Gastrocnemius medialis (tissue), 4 donors: ENCODE results near the gene ERICH6B.

Source experiments
- POLR2A ChIP-seq, 2 donors: fragments of 450-650 bp; IDR thresholded peaks; one replicate each; pipeline ENCODE4 v1.6.1; 2017; ENCODE audit warnings: antibody characterized with exemption in 2 of 2, mild to moderate bottlenecking in 2 of 2, moderate library complexity in 2 of 2
- TF ChIP-seq, protein P1 (sequence below), 5 experiments: fragments of 450-650 bp in 3 of 5; fragments of 200-600 bp in 2 of 5; sonication (generic) in 2 of 5; IDR thresholded peaks in 4 of 5; conservative IDR thresholded peaks in 1 of 5; 1 replicate in 4 of 5; 2 replicates in 1 of 5; pipeline ENCODE4 v1.5.1; 2016 to 2019; ENCODE audit warnings: antibody characterized with exemption in 5 of 5, mild to moderate bottlenecking in 3 of 5, moderate library complexity in 3 of 5

DNA sequence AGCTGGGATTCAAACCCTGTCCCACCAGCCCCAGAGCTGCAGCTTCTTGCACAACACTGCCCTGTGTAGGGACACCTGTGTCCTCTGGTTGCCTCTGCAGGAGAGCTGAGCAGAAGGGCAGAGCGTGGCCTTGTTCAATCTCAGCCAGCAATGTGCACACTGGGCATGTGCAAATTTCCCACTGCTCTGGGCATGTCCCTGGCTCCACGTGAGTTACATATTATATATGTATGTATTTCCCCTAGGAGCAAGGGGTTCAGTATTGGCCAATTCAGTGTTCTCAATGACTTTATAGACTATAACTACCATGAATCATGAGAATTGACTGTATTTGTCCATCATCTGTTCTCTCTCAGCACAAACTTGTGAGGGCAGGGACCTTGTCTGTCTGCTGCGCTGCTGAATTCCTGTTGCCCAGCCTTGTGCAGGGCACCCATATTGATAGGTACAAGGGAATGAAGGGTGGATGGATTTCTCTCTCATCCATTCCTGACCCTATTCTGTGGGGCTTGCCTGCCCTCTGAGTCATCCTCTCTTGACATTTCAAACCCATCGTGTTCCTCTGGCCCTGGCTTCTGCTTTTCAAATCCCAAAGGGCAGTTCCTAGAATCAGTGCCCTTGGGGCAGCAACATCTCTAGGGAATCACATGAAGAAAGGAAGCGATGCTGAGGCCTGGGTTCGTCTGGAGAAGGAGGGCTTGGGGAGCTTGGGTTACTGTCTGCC, 69.7 kb downstream of the ERICH6B start:
- TF ChIP-seq, protein P1, sequence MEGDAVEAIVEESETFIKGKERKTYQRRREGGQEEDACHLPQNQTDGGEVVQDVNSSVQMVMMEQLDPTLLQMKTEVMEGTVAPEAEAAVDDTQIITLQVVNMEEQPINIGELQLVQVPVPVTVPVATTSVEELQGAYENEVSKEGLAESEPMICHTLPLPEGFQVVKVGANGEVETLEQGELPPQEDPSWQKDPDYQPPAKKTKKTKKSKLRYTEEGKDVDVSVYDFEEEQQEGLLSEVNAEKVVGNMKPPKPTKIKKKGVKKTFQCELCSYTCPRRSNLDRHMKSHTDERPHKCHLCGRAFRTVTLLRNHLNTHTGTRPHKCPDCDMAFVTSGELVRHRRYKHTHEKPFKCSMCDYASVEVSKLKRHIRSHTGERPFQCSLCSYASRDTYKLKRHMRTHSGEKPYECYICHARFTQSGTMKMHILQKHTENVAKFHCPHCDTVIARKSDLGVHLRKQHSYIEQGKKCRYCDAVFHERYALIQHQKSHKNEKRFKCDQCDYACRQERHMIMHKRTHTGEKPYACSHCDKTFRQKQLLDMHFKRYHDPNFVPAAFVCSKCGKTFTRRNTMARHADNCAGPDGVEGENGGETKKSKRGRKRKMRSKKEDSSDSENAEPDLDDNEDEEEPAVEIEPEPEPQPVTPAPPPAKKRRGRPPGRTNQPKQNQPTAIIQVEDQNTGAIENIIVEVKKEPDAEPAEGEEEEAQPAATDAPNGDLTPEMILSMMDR (IDR thresholded peaks at IDR 0.05 in 4 of 5, conservative IDR thresholded peaks at IDR 0.05 in 1 of 5): no peak
- no peak for TF ChIP-seq POLR2A (IDR thresholded peaks at IDR 0.05)
